Hepatocyte (in vitro differentiated cells): ENCODE measurements around the gene SIT1.

Experiments used
- CTCF ChIP-seq: fragments of 200-600 bp; sonication (generic); IDR thresholded peaks from 2 replicates; pipeline ENCODE4 v1.5.1; 2016; ENCODE audit warnings: antibody characterized with exemption, mild to moderate bottlenecking; ENCODE audit not compliant: poor library complexity
- EZH2 ChIP-seq: fragments of 200-600 bp; sonication (generic); IDR thresholded peaks from 2 replicates; pipeline ENCODE4 v1.6.1; 2016; ENCODE audit warnings: antibody characterized with exemption, mild to moderate bottlenecking, borderline replicate concordance
- EZH2phosphoT487 ChIP-seq: fragments of 200-600 bp; sonication (generic); IDR thresholded peaks from one replicate; pipeline ENCODE4 v1.6.1; 2018; ENCODE audit warnings: antibody characterized with exemption, mild to moderate bottlenecking, low read depth, moderate library complexity; ENCODE audit not compliant: unreplicated experiment, severe bottlenecking

GRCh38 chr9:35658137-35658967 is 7.6 kb upstream of the SIT1 start, which contains the start of gene CCDC107:
- TF ChIP-seq CTCF (peak; percentile 86), EZH2phosphoT487 (no peak), EZH2 (no peak)
